ENCODE measurements around the gene TTC4. TPM values are rescaled to one million over a fixed set of nuclear protein-coding genes. Genes with fewer than 3 reads are reported as not detected.

TTC4 gene
- total RNA-seq, 1 experiment from 2014 or later = 30.8 TPM

GRCh38 chr1:54772951-54773350, 57.3 kb downstream of the TTC4 start:
- H2BK12ac ChIP-seq (ENCODE audit: insufficient read length, low read depth, low read length) = no peak overlapping the region
- no peaks in the 10 kb centered on the region; a peak in 1 of 5 replicates for H3K9me3 Mint-ChIP-seq
- H4K20me1 ChIP-seq (ENCODE audit: control insufficient read depth, insufficient read depth, insufficient read length) = no peaks in the 10 kb centered on the region
- no peak for DNase-seq
- no peak overlapping the region for H4K8ac ChIP-seq (replicated peaks; ENCODE audit: insufficient read length, low read depth, low read length)
- no peak overlapping the region for H3K4ac ChIP-seq (ENCODE audit: low read depth, low read length)
- H3K4me1 Mint-ChIP-seq = peaks cover 7 to 16% of the 10 kb centered on the region in 2 experiments
- H3K27me3 ChIP-seq (ENCODE audit: insufficient read depth, low read length) = no peaks in the 10 kb centered on the region
- no peak overlapping the region for H4K5ac ChIP-seq (ENCODE audit: insufficient read length, low read depth, low read length)
- no peak overlapping the region for H2BK20ac ChIP-seq (ENCODE audit: low read depth, low read length, poor library complexity, severe bottlenecking)
- H3K27ac ChIP-seq (ENCODE audit: insufficient read length, low read depth, low read length) = no peak overlapping the region
- no peaks in the 10 kb centered on the region for H3K9me3 ChIP-seq (ENCODE audit: control insufficient read depth, low read depth, low read length)
- H2BK15ac ChIP-seq (ENCODE audit: low read depth, low read length) = no peak overlapping the region
- H2AFZ ChIP-seq (ENCODE audit: low read length) = no peak overlapping the region
- H3K27me3 Mint-ChIP-seq (ENCODE audit: low read depth) = peaks cover 3% of the 10 kb centered on the region; the same call in 1 of the 2 replicates
- H2BK120ac ChIP-seq (ENCODE audit: low read depth, low read length, poor library complexity, severe bottlenecking) = no peak overlapping the region
- H3K56ac ChIP-seq (ENCODE audit: insufficient read length, low read depth, low read length) = no peak overlapping the region
- H3K4me3 Mint-ChIP-seq = no peak overlapping the region
- TF ChIP-seq, protein P1, sequence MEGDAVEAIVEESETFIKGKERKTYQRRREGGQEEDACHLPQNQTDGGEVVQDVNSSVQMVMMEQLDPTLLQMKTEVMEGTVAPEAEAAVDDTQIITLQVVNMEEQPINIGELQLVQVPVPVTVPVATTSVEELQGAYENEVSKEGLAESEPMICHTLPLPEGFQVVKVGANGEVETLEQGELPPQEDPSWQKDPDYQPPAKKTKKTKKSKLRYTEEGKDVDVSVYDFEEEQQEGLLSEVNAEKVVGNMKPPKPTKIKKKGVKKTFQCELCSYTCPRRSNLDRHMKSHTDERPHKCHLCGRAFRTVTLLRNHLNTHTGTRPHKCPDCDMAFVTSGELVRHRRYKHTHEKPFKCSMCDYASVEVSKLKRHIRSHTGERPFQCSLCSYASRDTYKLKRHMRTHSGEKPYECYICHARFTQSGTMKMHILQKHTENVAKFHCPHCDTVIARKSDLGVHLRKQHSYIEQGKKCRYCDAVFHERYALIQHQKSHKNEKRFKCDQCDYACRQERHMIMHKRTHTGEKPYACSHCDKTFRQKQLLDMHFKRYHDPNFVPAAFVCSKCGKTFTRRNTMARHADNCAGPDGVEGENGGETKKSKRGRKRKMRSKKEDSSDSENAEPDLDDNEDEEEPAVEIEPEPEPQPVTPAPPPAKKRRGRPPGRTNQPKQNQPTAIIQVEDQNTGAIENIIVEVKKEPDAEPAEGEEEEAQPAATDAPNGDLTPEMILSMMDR (conservative IDR thresholded peaks at IDR 0.05) = no peak
- H3K36me3 Mint-ChIP-seq (ENCODE audit: insufficient read depth in 1 of 3, low read depth in 3 of 3) = no peaks in the 10 kb centered on the region
- H3K4me1 ChIP-seq (ENCODE audit: insufficient read depth, low read length) = no peaks in the 10 kb centered on the region
- no peak overlapping the region for H3K14ac ChIP-seq (ENCODE audit: insufficient read depth, low read length)
- no peak overlapping the region for H3K18ac ChIP-seq (ENCODE audit: insufficient read length, low read depth, low read length)
- no peak overlapping the region for H4K91ac ChIP-seq (ENCODE audit: insufficient read length, low read depth, low read length)
- no CpG with 5 or more reads among the region's 2 CpGs for WGBS (ENCODE audit: extremely low coverage, insufficient read length, low lambda C conversion rate)
- no peaks in the 10 kb centered on the region for H3K79me1 ChIP-seq (ENCODE audit: insufficient read depth, low read depth, low read length, poor library complexity, severe bottlenecking)
- no peaks in the 10 kb centered on the region for H3K23me2 ChIP-seq (ENCODE audit: insufficient read length, low read depth, low read length, poor library complexity, severe bottlenecking)
- H3K79me2 ChIP-seq (ENCODE audit: insufficient read depth, low read length) = no peaks in the 10 kb centered on the region
- H3K4me2 ChIP-seq (ENCODE audit: insufficient read depth, insufficient read length, low read length) = no peak overlapping the region
- H3K9ac ChIP-seq (ENCODE audit: extremely low read depth, insufficient read length, low read length) = no peak overlapping the region
- H2AK5ac ChIP-seq (ENCODE audit: insufficient read length, low read length) = no peak overlapping the region
- H2BK5ac ChIP-seq (ENCODE audit: insufficient read length, low read length) = no peak overlapping the region
- H3T11ph ChIP-seq (ENCODE audit: low read length) = no peak overlapping the region
- no peak overlapping the region for H3K27ac Mint-ChIP-seq
- H3K23ac ChIP-seq (ENCODE audit: insufficient read length, low read depth, low read length) = no peak overlapping the region
